IMR-90 (cell line): Measurements from ENCODE around the gene RASGRP1. TPM values are rescaled to one million over a fixed set of nuclear protein-coding genes. Genes with fewer than 3 reads are reported as not detected.

Experiments
- ATAC-seq: fragments of 200-7000 bp; cut with Tn5 transposase; 2 replicates; pipeline ENCODE4 v1.9.1; 2020; ENCODE audit warnings: low read depth, mild to moderate bottlenecking, moderate library complexity
- BruUV-seq: library from RNA; stranded (reverse); fragments of 400-500 nt; replicated peaks from 2 replicates; lab custom pipeline; 2021; lab: Mats Ljungman, UMichigan
- CTCF ChIA-PET: fragments of 300-600 bp; formaldehyde crosslinking; extraction: SDS; loops from one replicate; lab custom pipeline; 2021; ENCODE audit warnings: antibody characterized with exemption; lab: Yijun Ruan, JAX
- POLR2A ChIA-PET: fragments of 300-600 bp; sonication (Branson Sonifier 250); formaldehyde crosslinking; loops from one replicate; lab custom pipeline; 2022; ENCODE audit warnings: antibody characterized with exemption; ENCODE audit not compliant: unreplicated experiment; lab: Charles Lee
- DNase-seq: peaks from one replicate; pipeline ENCODE4 v3.0.0; 2013
- H2AFZ ChIP-seq: replicated peaks from 2 replicates; pipeline ENCODE3; 2013; ENCODE audit warnings: low read length, mild to moderate bottlenecking; ENCODE audit not compliant: poor library complexity
- H2AK5ac ChIP-seq: 2 replicates; pipeline ENCODE4 v1.6.1; 2013; ENCODE audit warnings: low read depth, low read length, inconsistent platforms
- H2AK9ac ChIP-seq: replicated peaks from 2 replicates; pipeline ENCODE3; 2013; ENCODE audit warnings: mild to moderate bottlenecking, low read depth, low read length, moderate library complexity; ENCODE audit not compliant: poor library complexity
- H2BK120ac ChIP-seq: 2 replicates; pipeline ENCODE4 v1.6.1; 2013; ENCODE audit warnings: low read depth, low read length, inconsistent platforms
- H2BK15ac ChIP-seq: 3 replicates; pipeline ENCODE4 v1.6.1; 2013; ENCODE audit warnings: low read depth, low read length, inconsistent platforms
- H2BK20ac ChIP-seq: 2 replicates; pipeline ENCODE4 v1.6.1; 2013; ENCODE audit warnings: low read depth, mild to moderate bottlenecking, inconsistent platforms, low read length, moderate library complexity
- H2BK5ac ChIP-seq: 2 replicates; pipeline ENCODE4 v1.6.1; 2013; ENCODE audit warnings: mild to moderate bottlenecking, low read depth, low read length, inconsistent platforms; ENCODE audit not compliant: poor library complexity, severe bottlenecking
- H3K14ac ChIP-seq: replicated peaks from 2 replicates; pipeline ENCODE4 v1.6.1; 2013; ENCODE audit warnings: low read depth, low read length, inconsistent platforms
- H3K18ac ChIP-seq: 2 replicates; pipeline ENCODE4 v1.6.1; 2013; ENCODE audit warnings: low read depth, low read length, control low read depth
- H3K23ac ChIP-seq: 2 replicates; pipeline ENCODE4 v1.6.1; 2013; ENCODE audit warnings: low read depth, low read length, inconsistent platforms
- H3K27ac ChIP-seq: 2 replicates; pipeline ENCODE4 v1.5.1; 2013; ENCODE audit warnings: mild to moderate bottlenecking, control low read depth, low read length; ENCODE audit not compliant: insufficient read depth
- H3K27me3 ChIP-seq: 2 replicates; pipeline ENCODE4 v1.6.1; 2013; ENCODE audit warnings: low read length; ENCODE audit not compliant: control insufficient read depth, insufficient read depth
- H3K36me3 ChIP-seq: 2 replicates; pipeline ENCODE4 v1.6.1; 2013; ENCODE audit warnings: low read length, mixed read lengths; ENCODE audit not compliant: control insufficient read depth, insufficient read depth
- H3K4ac ChIP-seq: 2 replicates; pipeline ENCODE4 v1.6.1; 2013; ENCODE audit warnings: low read depth, low read length, inconsistent platforms
- H3K4me1 ChIP-seq: 2 replicates; pipeline ENCODE4 v1.6.1; 2013; ENCODE audit warnings: low read length, mixed read lengths; ENCODE audit not compliant: control insufficient read depth, insufficient read depth
- H3K4me2 ChIP-seq: 2 replicates; pipeline ENCODE4 v1.6.1; 2013; ENCODE audit warnings: low read depth, mild to moderate bottlenecking, control low read depth, low read length, moderate library complexity
- H3K4me3 ChIP-seq: 2 replicates; pipeline ENCODE4 v1.5.1; 2013; ENCODE audit warnings: low read depth, mild to moderate bottlenecking, control low read depth, low read length, moderate library complexity; ENCODE audit not compliant: insufficient read depth
- H3K56ac ChIP-seq: 2 replicates; pipeline ENCODE4 v1.6.1; 2013; ENCODE audit warnings: low read length, inconsistent platforms; ENCODE audit not compliant: insufficient read depth; ENCODE audit errors: extremely low read depth
- H3K79me1 ChIP-seq, 2 experiments: 2 replicates each; pipeline ENCODE4 v1.6.1; 2013; ENCODE audit warnings: low read length in 2 of 2, inconsistent platforms in 1 of 2, low read depth in 1 of 2
- H3K9ac ChIP-seq: 2 replicates; pipeline ENCODE4 v1.6.1; 2013; ENCODE audit warnings: low read depth, low read length, control low read depth
- H3K9me1 ChIP-seq: 2 replicates; pipeline ENCODE4 v1.6.1; 2013; ENCODE audit warnings: low read length, inconsistent platforms; ENCODE audit not compliant: insufficient read depth
- H3K9me3 ChIP-seq: 2 replicates; pipeline ENCODE4 v1.6.1; 2013; ENCODE audit warnings: low read length; ENCODE audit not compliant: control insufficient read depth, insufficient read depth
- H4K20me1 ChIP-seq: 2 replicates; pipeline ENCODE4 v1.6.1; 2013; ENCODE audit warnings: low read length, inconsistent platforms; ENCODE audit not compliant: insufficient read depth
- H4K5ac ChIP-seq: 2 replicates; pipeline ENCODE4 v1.6.1; 2013; ENCODE audit warnings: mild to moderate bottlenecking, low read depth, low read length, control low read depth
- H4K8ac ChIP-seq, 2 experiments: 2 replicates each; pipeline ENCODE4 v1.6.1; 2013; ENCODE audit warnings: low read depth in 2 of 2, low read length in 2 of 2, control low read depth in 1 of 2, inconsistent platforms in 1 of 2
- H4K91ac ChIP-seq: 2 replicates; pipeline ENCODE4 v1.6.1; 2013; ENCODE audit warnings: low read depth, low read length, inconsistent platforms; ENCODE audit not compliant: insufficient read depth
- ELK1 ChIP-seq: fragments of 150-350 bp; IDR thresholded peaks from 2 replicates; pipeline ENCODE4 v1.6.1; 2016; ENCODE audit warnings: low read depth, mild to moderate bottlenecking, low read length, moderate library complexity, borderline replicate concordance
- FOS ChIP-seq: fragments of 150-350 bp; IDR thresholded peaks from 2 replicates; pipeline ENCODE4 v1.6.1; 2016; ENCODE audit warnings: low read depth, low read length
- MAZ ChIP-seq: IDR thresholded peaks from 2 replicates; pipeline ENCODE4 v1.6.1; 2012; ENCODE audit warnings: low read depth, mild to moderate bottlenecking, low read length, improper control_type of control experiment, moderate library complexity, borderline replicate concordance
- NFE2L2 ChIP-seq: fragments of 150-350 bp; IDR thresholded peaks from 2 replicates; pipeline ENCODE4 v1.6.1; 2016; ENCODE audit warnings: low read depth, mild to moderate bottlenecking, low read length
- POLR2A ChIP-seq: IDR thresholded peaks from 2 replicates; pipeline ENCODE4 v1.6.1; 2012; ENCODE audit warnings: mild to moderate bottlenecking, low read depth, low read length
- RAD21 ChIP-seq: IDR thresholded peaks from 2 replicates; pipeline ENCODE4 v1.6.1; 2012; ENCODE audit warnings: low read length, improper control_type of control experiment
- RCOR1 ChIP-seq: IDR thresholded peaks from 2 replicates; pipeline ENCODE4 v1.6.1; 2012; ENCODE audit warnings: mild to moderate bottlenecking, low read length, improper control_type of control experiment; ENCODE audit not compliant: insufficient replicate concordance
- SMC3 ChIP-seq: fragments of 150-350 bp; IDR thresholded peaks from 2 replicates; pipeline ENCODE4 v1.6.1; 2016; ENCODE audit warnings: low read depth, mild to moderate bottlenecking, antibody characterized with exemption, low read length, moderate library complexity
- USF2 ChIP-seq: fragments of 150-350 bp; IDR thresholded peaks from 2 replicates; pipeline ENCODE4 v1.6.1; 2017; ENCODE audit warnings: mild to moderate bottlenecking, antibody characterized with exemption, low read length, low read depth
- WGBS, 2 experiments: methylation state at CpG; one replicate each; pipeline versions ENCODE4 v1.1.5 to v1.1.7; 2013; ENCODE audit warnings: missing lambda C conversion rate in 2 of 2; ENCODE audit not compliant: insufficient read length in 1 of 2; ENCODE audit errors: extremely low coverage in 2 of 2; 5-methylcytosine and 5-hydroxymethylcytosine counted together
- dilution Hi-C: fragments of 300-500 bp; cut with HindIII; formaldehyde crosslinking; loops from one replicate; pipeline ENCODE4 v1.14.3; 2018; ENCODE audit warnings: low sequenced_read_pairs; ENCODE audit not compliant: unreplicated experiment
- in situ Hi-C: fragments of 300-500 bp; cut with MboI; formaldehyde crosslinking; loops from 3 replicates; pipeline ENCODE4 v1.14.3; 2019; ENCODE audit warnings: low sequenced_read_pairs, inconsistent platforms, mixed read lengths
- intact Hi-C: fragments of 100-400 bp; cut with micrococcal nuclease; formaldehyde crosslinking; loops from 2 replicates; pipeline ENCODE4 v1.10.0; 2022
- polyA plus RNA-seq, 3 experiments: library from polyadenylated mRNA; depleted of rRNA; stranded (reverse); fragments of >200 nt; gene quantifications; 2 replicates each; pipeline ENCODE4 v1.2.3, GENCODE V29; 2012; ENCODE audit warnings: low replicate concordance in 1 of 3
- total RNA-seq: library from RNA; depleted of rRNA; stranded (reverse); fragments of >200 nt; gene quantifications from 2 replicates; pipeline ENCODE4 v1.2.3, GENCODE V29; 2012

Gene RASGRP1
- total and polyA plus RNA-seq, 2 of the 4 experiments (the other 2 are of a cell fraction): 1.4 to 3.2 TPM

DNA sequence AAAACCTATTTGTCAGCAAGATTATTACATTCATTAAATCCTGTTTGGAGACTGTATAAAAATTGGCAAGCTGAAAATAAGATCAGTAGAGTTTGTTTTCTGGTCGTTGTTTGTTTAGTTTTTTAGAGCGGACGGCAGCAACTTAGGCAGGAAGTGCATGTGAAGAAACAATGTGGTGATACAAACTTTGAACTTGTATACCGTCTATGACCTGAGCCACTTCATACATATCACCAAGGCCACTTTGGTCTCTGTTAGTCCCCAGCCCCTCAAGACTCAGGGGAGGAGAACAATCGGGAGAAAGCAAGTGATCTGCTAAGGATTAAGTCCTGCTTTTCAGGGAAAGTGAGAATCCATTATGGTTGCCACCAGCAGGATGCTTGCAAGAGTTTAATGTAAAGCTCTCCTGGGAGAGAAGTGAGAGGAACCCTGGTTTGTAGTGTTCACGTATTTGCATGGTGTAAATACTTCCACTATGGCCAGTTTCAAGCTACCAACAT, 31.1 kb downstream of the RASGRP1 start:
- Histone ChIP-seq H3K56ac (no peak overlapping the region), H3K27ac (no peak overlapping the region), H3K9me1 (peaks cover 5% of the 10 kb centered on the region; the same call in 1 of the 2 replicates), H3K23ac (no peak overlapping the region), H3K4me2 (no peak overlapping the region), H4K91ac (no peak overlapping the region), H3K14ac (no peak overlapping the region), H2BK20ac (no peak overlapping the region), H4K5ac (no peak overlapping the region), H3K4me1 (peaks cover 15% of the 10 kb centered on the region), H2AFZ (no peak overlapping the region), H3K27me3 (no peaks in the 10 kb centered on the region), H2BK120ac (no peak overlapping the region), H3K18ac (no peak overlapping the region; the same call in 1 of the 2 replicates), H2BK5ac (no peak overlapping the region), H4K8ac (no peak overlapping the region), H2AK5ac (no peak overlapping the region), H3K4ac (no peak overlapping the region), H3K36me3 (no peaks in the 10 kb centered on the region), H4K20me1 (no peaks in the 10 kb centered on the region), H3K4me3 (no peak overlapping the region), H3K79me1 (no peaks in the 10 kb centered on the region), H2AK9ac (no peak overlapping the region), H3K9me3 (no peaks in the 10 kb centered on the region), H3K9ac (no peak overlapping the region), H2BK15ac (no peak overlapping the region)
- DNase-seq: no peak
- POLR2A ChIA-PET: no interaction called here
- in situ Hi-C loops: no loop called here
- dilution Hi-C loops: no loop called here
- no peak for ATAC-seq
- TF ChIP-seq FOS (no peak), ELK1 (no peak), RCOR1 (no peak), POLR2A (no peak), RAD21 (no peak), USF2 (no peak), SMC3 (no peak), MAZ (no peak), NFE2L2 (no peak)
- no CpG with 5 or more reads among the region's 6 CpGs for WGBS, 2 experiments
- BruUV-seq: no TSS peak
- CTCF ChIA-PET: no interaction called here
- intact Hi-C loops: no loop called here
